Peyer's patch (tissue), 4 donors: ENCODE results near the gene ETV6. TPM values are rescaled to one million over a fixed set of nuclear protein-coding genes. Genes with fewer than 3 reads are reported as not detected.

Source experiments
- DNase-seq, 3 donors: peaks; one replicate each; pipeline ENCODE4 v3.0.0-alpha.2; 2017 to 2019
- H3K27ac ChIP-seq, 4 donors: fragments of 200-600 bp; sonication (generic); one replicate each; pipeline ENCODE4 v1.5.1; 2016 to 2019
- H3K27me3 ChIP-seq, 2 donors: fragments of 200-600 bp; sonication (generic); one replicate each; pipeline ENCODE4 v1.5.1; 2019
- H3K36me3 ChIP-seq, 3 donors: fragments of 200-600 bp; sonication (generic); one replicate each; pipeline ENCODE4 v1.5.1; 2016 to 2019
- H3K4me1 ChIP-seq, 4 donors: fragments of 200-600 bp; sonication (generic); one replicate each; pipeline ENCODE4 v1.5.1; 2016 to 2019
- H3K4me3 ChIP-seq, 4 donors: fragments of 200-600 bp; sonication (generic); 1 replicate in 3 of 4; 2 replicates in 1 of 4; pipeline ENCODE4 v1.5.1; 2016 to 2019; ENCODE audit warnings: mild to moderate bottlenecking in 1 of 4
- H3K9me3 ChIP-seq, 4 donors: fragments of 200-600 bp; sonication (generic); one replicate each; pipeline ENCODE4 v1.5.1; 2016 to 2019; ENCODE audit warnings: mild to moderate bottlenecking in 1 of 4
- CTCF ChIP-seq, 6 experiments: fragments of 450-650 bp in 4 of 6; fragments of 200-600 bp in 2 of 6; sonication (generic) in 1 of 6; IDR thresholded peaks; one replicate each; pipeline ENCODE4 v1.5.1; 2017 to 2019; ENCODE audit warnings: antibody characterized with exemption in 6 of 6, mild to moderate bottlenecking in 3 of 6, moderate library complexity in 1 of 6
- POLR2A ChIP-seq, 2 donors: fragments of 450-650 bp; IDR thresholded peaks; one replicate each; pipeline ENCODE4 v1.5.1; 2017; ENCODE audit warnings: antibody characterized with exemption in 2 of 2, mild to moderate bottlenecking in 2 of 2, moderate library complexity in 2 of 2
- total RNA-seq, 4 donors: library from RNA; depleted of rRNA; stranded (reverse); fragments of >200 nt; gene quantifications; one replicate each; pipeline ENCODE4 v1.1.0, GENCODE V29; 2016

Gene ETV6
- total RNA-seq, 4 donors from 2014 or later = 35.4 to 49.5 (median 42.2) TPM

GRCh38 chr12:11834104-11834812 lies 184.8 kb downstream of the ETV6 start:
- Histone ChIP-seq H3K4me1 (peaks cover 0 to 40% (median 13%) of the 10 kb centered on the region in 4 donors), H3K4me3 (no peak overlapping the region), H3K9me3 (no peaks in the 10 kb centered on the region), H3K27ac (no peak overlapping the region), H3K27me3 (no peaks in the 10 kb centered on the region), H3K36me3 (peaks cover 0 to 2% (median 0%) of the 10 kb centered on the region in 3 donors)
- TF ChIP-seq POLR2A (IDR thresholded peaks at IDR 0.05) = no peak
- no peak for TF ChIP-seq CTCF (IDR thresholded peaks at IDR 0.05)
- no peak for DNase-seq

- peak overlapping the region in 1 of 4 donors; percentile 72 for H3K27ac ChIP-seq
- no peaks in the 10 kb centered on the region for H3K36me3 ChIP-seq
- DNase-seq = no peak
- H3K27me3 ChIP-seq = no peaks in the 10 kb centered on the region
- peaks cover 0 to 41% (median 16%) of the 10 kb centered on the region in 4 donors for H3K4me1 ChIP-seq
- H3K9me3 ChIP-seq = no peaks in the 10 kb centered on the region
- H3K4me3 ChIP-seq = no peak overlapping the region
- TF ChIP-seq POLR2A (IDR thresholded peaks at IDR 0.05) (no peak), CTCF (IDR thresholded peaks at IDR 0.05) (no peak)
Observed at GRCh38 chr12:11834931-11835330, 185.5 kb downstream of the ETV6 start.

- H3K27me3 ChIP-seq = no peaks in the 10 kb centered on the region
- peak overlapping the region; percentile 6 to 72 (median 32) for H3K27ac ChIP-seq
- peak in 2 of 3 donors; percentile 85 to 88 for DNase-seq
- H3K9me3 ChIP-seq = no peaks in the 10 kb centered on the region
- peaks cover 0 to 3% (median 0%) of the 10 kb centered on the region in 3 donors for H3K36me3 ChIP-seq
- TF ChIP-seq CTCF (IDR thresholded peaks at IDR 0.05) (no peak), POLR2A (IDR thresholded peaks at IDR 0.05) (no peak)
- no peak overlapping the region for H3K4me3 ChIP-seq
- peaks cover 0 to 46% (median 14%) of the 10 kb centered on the region in 4 donors for H3K4me1 ChIP-seq
Observed at GRCh38 chr12:11836282-11837151, 187.0 kb downstream of the ETV6 start.

GRCh38 chr12:11837216-11837934 lies 187.9 kb downstream of the ETV6 start:
- DNase-seq = no peak
- H3K9me3 ChIP-seq = no peaks in the 10 kb centered on the region
- H3K36me3 ChIP-seq = peaks cover 0 to 5% (median 0%) of the 10 kb centered on the region in 3 donors
- peaks cover 0 to 46% (median 14%) of the 10 kb centered on the region in 4 donors for H3K4me1 ChIP-seq
- TF ChIP-seq POLR2A (IDR thresholded peaks at IDR 0.05) (no peak), CTCF (IDR thresholded peaks at IDR 0.05) (no peak)
- peak overlapping the region in 2 of 4 donors; percentile 70 to 72 for H3K27ac ChIP-seq
- no peak overlapping the region for H3K4me3 ChIP-seq
- H3K27me3 ChIP-seq = no peaks in the 10 kb centered on the region

GRCh38 chr12:11838403-11838802 lies 188.9 kb downstream of the ETV6 start:
- peaks cover 0 to 11% (median 0%) of the 10 kb centered on the region in 3 donors for H3K36me3 ChIP-seq
- H3K27ac ChIP-seq = peak overlapping the region; percentile 61 to 77 (median 70)
- H3K27me3 ChIP-seq = no peaks in the 10 kb centered on the region
- peaks cover 0 to 46% (median 14%) of the 10 kb centered on the region in 4 donors for H3K4me1 ChIP-seq
- TF ChIP-seq CTCF (IDR thresholded peaks at IDR 0.05) (no peak), POLR2A (IDR thresholded peaks at IDR 0.05) (no peak)
- DNase-seq = no peak
- H3K4me3 ChIP-seq = no peak overlapping the region
- no peaks in the 10 kb centered on the region for H3K9me3 ChIP-seq
